HepG2 (cell line): ENCODE measurements around the gene IER2. TPM values are rescaled to one million over a fixed set of nuclear protein-coding genes. Genes with fewer than 3 reads are reported as not detected.

Experiments
- CAMTA2 ChIP-seq: sonication (generic); formaldehyde crosslinking; IDR thresholded peaks from 2 replicates; pipeline ENCODE4 v1.4.0; 2020; ENCODE audit warnings: mild to moderate bottlenecking, missing genetic modification reagents, borderline replicate concordance
- CBFB ChIP-seq: sonication (generic); formaldehyde crosslinking; IDR thresholded peaks from 2 replicates; pipeline ENCODE4 v1.4.0; 2020; ENCODE audit warnings: missing genetic modification reagents
- CBX2 ChIP-seq, 2 experiments: fragments of 200-600 bp in 1 of 2; sonication (generic); formaldehyde crosslinking in 1 of 2; IDR thresholded peaks; 2 replicates each; pipeline versions ENCODE4 v1.7.0 to v1.8.1; 2018 to 2022; ENCODE audit warnings: low read depth in 2 of 2, low read length in 1 of 2, mild to moderate bottlenecking in 1 of 2, missing genetic modification reagents in 1 of 2
- ESRRA ChIP-seq: sonication (generic); formaldehyde crosslinking; IDR thresholded peaks from 2 replicates; pipeline ENCODE4 v1.5.1; 2020; ENCODE audit warnings: mild to moderate bottlenecking, low read depth, missing genetic modification reagents
- HDAC2 ChIP-seq: sonication (generic); formaldehyde crosslinking; IDR thresholded peaks from 2 replicates; pipeline ENCODE4 v1.4.0; 2020; ENCODE audit warnings: missing genetic modification reagents
- HHEX ChIP-seq: IDR thresholded peaks from 2 replicates; pipeline ENCODE4 v1.6.1; 2016; ENCODE audit warnings: control low read depth
- JARID2 ChIP-seq: sonication (generic); formaldehyde crosslinking; IDR thresholded peaks from 2 replicates; pipeline ENCODE4 v1.8.1; 2023; ENCODE audit warnings: missing genetic modification reagents, inconsistent platforms; ENCODE audit not compliant: insufficient replicate concordance
- MZF1 ChIP-seq: sonication (generic); formaldehyde crosslinking; IDR thresholded peaks from 2 replicates; pipeline ENCODE4 v1.8.1; 2023; ENCODE audit warnings: mild to moderate bottlenecking, missing genetic modification reagents, borderline replicate concordance
- NR2C2 ChIP-seq: sonication (generic); formaldehyde crosslinking; IDR thresholded peaks from 2 replicates; pipeline ENCODE4 v1.4.0; 2020; ENCODE audit warnings: missing genetic modification reagents, mild to moderate bottlenecking, moderate library complexity, borderline replicate concordance
- NR2F6 ChIP-seq, 2 experiments: IDR thresholded peaks; 2 replicates each; pipeline ENCODE4 v1.6.1; 2016; ENCODE audit warnings: antibody characterized with exemption in 1 of 2, mild to moderate bottlenecking in 1 of 2
- PHF21A ChIP-seq: sonication (generic); formaldehyde crosslinking; IDR thresholded peaks from 2 replicates; pipeline ENCODE4 v1.5.0; 2020; ENCODE audit warnings: mild to moderate bottlenecking, missing genetic modification reagents
- RFXANK ChIP-seq: IDR thresholded peaks from 2 replicates; pipeline ENCODE4 v1.6.1; 2016
- TCF7 ChIP-seq: sonication (generic); IDR thresholded peaks from 2 replicates; pipeline ENCODE4 v1.6.1; 2016; ENCODE audit warnings: antibody characterized with exemption, low read depth
- ZNF205 ChIP-seq: IDR thresholded peaks from 2 replicates; pipeline ENCODE4 v1.6.1; 2018; ENCODE audit warnings: missing biosample characterization, missing genetic modification reagents
- ZNF451 ChIP-seq: sonication (generic); formaldehyde crosslinking; IDR thresholded peaks from 2 replicates; pipeline ENCODE4 v1.5.0; 2020; ENCODE audit warnings: mild to moderate bottlenecking, missing genetic modification reagents
- ZNF616 ChIP-seq: sonication (generic); formaldehyde crosslinking; IDR thresholded peaks from 2 replicates; pipeline ENCODE4 v1.5.0; 2020; ENCODE audit warnings: low read depth, mild to moderate bottlenecking, missing genetic modification reagents
- ZNF780A ChIP-seq: sonication (generic); formaldehyde crosslinking; IDR thresholded peaks from 2 replicates; pipeline ENCODE4 v1.8.0; 2022; ENCODE audit warnings: mild to moderate bottlenecking, missing genetic modification reagents, moderate library complexity
- ZNF792 ChIP-seq: IDR thresholded peaks from 2 replicates; pipeline ENCODE4 v1.6.1; 2016
- polyA plus RNA-seq, 8 experiments: library from polyadenylated mRNA; depleted of rRNA in 3 of 8; stranded (reverse) in 7 of 8; unstranded in 1 of 8; fragments of >200 nt; fragmentation: Illumina TruSeq in 4 of 8; extraction: Trizol in 4 of 8; gene quantifications; 2 replicates each; pipeline versions ENCODE4 v1.2.1 to v1.2.3, GENCODE V29; 2011 to 2016; ENCODE audit warnings: low read depth in 4 of 8, missing spikeins in 1 of 8, mixed read lengths in 1 of 8; ENCODE audit not compliant: insufficient read depth in 1 of 8
- total RNA-seq, 5 experiments: library from RNA; depleted of rRNA; stranded (reverse); fragments of >200 nt; fragmentation: Illumina TruSeq; extraction: Trizol; gene quantifications; 2 replicates each; pipeline ENCODE4 v1.2.3, GENCODE V29; 2016; ENCODE audit warnings: low read depth in 1 of 5
- TF ChIP-seq, protein P1 (sequence below): sonication (generic); formaldehyde crosslinking; IDR thresholded peaks from 2 replicates; pipeline ENCODE4 v1.4.0; 2020; ENCODE audit warnings: missing genetic modification reagents
- TF ChIP-seq, protein P2 (sequence below): sonication (generic); formaldehyde crosslinking; IDR thresholded peaks from 2 replicates; pipeline ENCODE4 v1.4.0; 2020; ENCODE audit warnings: mild to moderate bottlenecking, missing genetic modification reagents
- TF ChIP-seq, protein P3 (sequence below): sonication (generic); formaldehyde crosslinking; IDR thresholded peaks from 2 replicates; pipeline ENCODE4 v1.4.0; 2020; ENCODE audit warnings: mild to moderate bottlenecking, missing genetic modification reagents
- TF ChIP-seq, protein P4 (sequence below): sonication (generic); formaldehyde crosslinking; IDR thresholded peaks from 2 replicates; pipeline ENCODE4 v1.4.0; 2020; ENCODE audit warnings: mild to moderate bottlenecking, low read depth, missing genetic modification reagents

The IER2 gene
- total and polyA plus RNA-seq, 2 of the 13 experiments (the other 11 are each of a cell fraction or from before 2014, with no cell fraction given): 10.1 to 14.3 TPM

DNA sequence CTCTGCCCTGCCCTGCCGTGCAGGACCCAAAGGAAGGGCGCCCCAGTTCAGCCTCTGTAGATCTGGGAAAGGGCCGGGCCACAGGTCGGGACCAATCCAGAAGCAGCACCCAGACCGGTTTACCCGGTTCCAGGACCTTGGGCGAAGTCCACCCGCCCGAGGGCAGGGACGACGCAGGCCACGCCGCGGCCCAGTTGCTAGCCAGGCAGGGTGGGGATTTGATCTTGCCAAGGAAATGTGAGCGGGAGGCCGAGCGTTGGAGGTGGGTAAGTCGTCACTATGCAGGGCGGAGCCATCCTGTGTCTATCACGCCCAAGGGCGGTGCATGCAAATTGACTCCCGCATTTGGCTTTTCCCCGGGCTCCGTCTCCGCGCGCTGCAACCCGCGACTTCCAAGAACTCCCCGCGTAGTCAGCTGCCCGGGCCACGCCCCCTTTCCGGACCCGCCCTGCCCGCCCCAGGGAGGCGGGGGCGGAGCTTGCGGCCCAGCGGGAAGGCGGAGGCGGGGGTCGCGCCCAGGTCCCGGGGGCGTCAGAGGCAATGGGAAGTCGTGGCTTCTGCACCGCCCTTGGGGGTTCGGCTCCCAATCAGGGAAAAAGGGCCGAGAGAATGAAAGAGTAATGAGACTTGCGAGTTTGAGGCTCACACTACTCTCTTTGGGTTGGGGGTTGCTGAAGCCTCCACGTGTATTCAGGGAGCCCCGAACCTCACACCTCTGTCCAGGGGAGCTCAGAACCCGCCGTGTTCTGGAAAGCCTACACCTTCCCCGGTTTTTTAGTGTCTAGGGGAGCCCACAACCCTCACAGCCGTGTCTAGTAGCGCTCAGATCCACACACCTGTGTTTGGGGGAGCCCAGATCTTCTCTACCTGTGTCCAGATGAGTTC is 12.8 kb downstream of the IER2 start (continued):
- TF ChIP-seq, protein P1, sequence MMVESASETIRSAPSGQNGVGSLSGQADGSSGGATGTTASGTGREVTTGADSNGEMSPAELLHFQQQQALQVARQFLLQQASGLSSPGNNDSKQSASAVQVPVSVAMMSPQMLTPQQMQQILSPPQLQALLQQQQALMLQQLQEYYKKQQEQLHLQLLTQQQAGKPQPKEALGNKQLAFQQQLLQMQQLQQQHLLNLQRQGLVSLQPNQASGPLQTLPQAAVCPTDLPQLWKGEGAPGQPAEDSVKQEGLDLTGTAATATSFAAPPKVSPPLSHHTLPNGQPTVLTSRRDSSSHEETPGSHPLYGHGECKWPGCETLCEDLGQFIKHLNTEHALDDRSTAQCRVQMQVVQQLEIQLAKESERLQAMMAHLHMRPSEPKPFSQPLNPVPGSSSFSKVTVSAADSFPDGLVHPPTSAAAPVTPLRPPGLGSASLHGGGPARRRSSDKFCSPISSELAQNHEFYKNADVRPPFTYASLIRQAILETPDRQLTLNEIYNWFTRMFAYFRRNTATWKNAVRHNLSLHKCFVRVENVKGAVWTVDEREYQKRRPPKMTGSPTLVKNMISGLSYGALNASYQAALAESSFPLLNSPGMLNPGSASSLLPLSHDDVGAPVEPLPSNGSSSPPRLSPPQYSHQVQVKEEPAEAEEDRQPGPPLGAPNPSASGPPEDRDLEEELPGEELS (CRISPR knock-in tag): peak; percentile 81
- TF ChIP-seq HHEX (CRISPR knock-in tag) (no peak), ZNF616 (no peak), JARID2 (CRISPR knock-in tag) (peak; percentile 75), ESRRA (CRISPR knock-in tag) (peak; percentile 93), ZNF780A (no peak), TCF7 (no peak), NR2C2 (CRISPR knock-in tag) (peak; percentile 76), CBFB (CRISPR knock-in tag) (peak; percentile 38; the same call in 1 of the 2 replicates), CAMTA2 (CRISPR knock-in tag) (no peak), HDAC2 (CRISPR knock-in tag) (peak; percentile 83), CBX2 (IDR thresholded peaks at IDR 0.05; ENCODE audit: low read depth, low read length) (no peak), CBX2 (CRISPR knock-in tag; IDR thresholded peaks at IDR 0.05; ENCODE audit: low read depth) (no peak), ZNF792 (CRISPR knock-in tag) (peak; percentile 61; the same call in 1 of the 2 replicates), PHF21A (CRISPR knock-in tag) (peak; percentile 93), MZF1 (CRISPR knock-in tag) (no peak; the same call in 1 of the 2 replicates), RFXANK (CRISPR knock-in tag) (no peak), ZNF451 (CRISPR knock-in tag) (no peak), ZNF205 (CRISPR knock-in tag) (0 out of 2 replicates have a peak, but pooled peaks have one; percentile 43), NR2F6 (IDR thresholded peaks at IDR 0.05) (0 out of 2 replicates have a peak, but pooled peaks have one; percentile 10), NR2F6 (CRISPR knock-in tag; IDR thresholded peaks at IDR 0.05) (peak; percentile 63)
- TF ChIP-seq, protein P2, sequence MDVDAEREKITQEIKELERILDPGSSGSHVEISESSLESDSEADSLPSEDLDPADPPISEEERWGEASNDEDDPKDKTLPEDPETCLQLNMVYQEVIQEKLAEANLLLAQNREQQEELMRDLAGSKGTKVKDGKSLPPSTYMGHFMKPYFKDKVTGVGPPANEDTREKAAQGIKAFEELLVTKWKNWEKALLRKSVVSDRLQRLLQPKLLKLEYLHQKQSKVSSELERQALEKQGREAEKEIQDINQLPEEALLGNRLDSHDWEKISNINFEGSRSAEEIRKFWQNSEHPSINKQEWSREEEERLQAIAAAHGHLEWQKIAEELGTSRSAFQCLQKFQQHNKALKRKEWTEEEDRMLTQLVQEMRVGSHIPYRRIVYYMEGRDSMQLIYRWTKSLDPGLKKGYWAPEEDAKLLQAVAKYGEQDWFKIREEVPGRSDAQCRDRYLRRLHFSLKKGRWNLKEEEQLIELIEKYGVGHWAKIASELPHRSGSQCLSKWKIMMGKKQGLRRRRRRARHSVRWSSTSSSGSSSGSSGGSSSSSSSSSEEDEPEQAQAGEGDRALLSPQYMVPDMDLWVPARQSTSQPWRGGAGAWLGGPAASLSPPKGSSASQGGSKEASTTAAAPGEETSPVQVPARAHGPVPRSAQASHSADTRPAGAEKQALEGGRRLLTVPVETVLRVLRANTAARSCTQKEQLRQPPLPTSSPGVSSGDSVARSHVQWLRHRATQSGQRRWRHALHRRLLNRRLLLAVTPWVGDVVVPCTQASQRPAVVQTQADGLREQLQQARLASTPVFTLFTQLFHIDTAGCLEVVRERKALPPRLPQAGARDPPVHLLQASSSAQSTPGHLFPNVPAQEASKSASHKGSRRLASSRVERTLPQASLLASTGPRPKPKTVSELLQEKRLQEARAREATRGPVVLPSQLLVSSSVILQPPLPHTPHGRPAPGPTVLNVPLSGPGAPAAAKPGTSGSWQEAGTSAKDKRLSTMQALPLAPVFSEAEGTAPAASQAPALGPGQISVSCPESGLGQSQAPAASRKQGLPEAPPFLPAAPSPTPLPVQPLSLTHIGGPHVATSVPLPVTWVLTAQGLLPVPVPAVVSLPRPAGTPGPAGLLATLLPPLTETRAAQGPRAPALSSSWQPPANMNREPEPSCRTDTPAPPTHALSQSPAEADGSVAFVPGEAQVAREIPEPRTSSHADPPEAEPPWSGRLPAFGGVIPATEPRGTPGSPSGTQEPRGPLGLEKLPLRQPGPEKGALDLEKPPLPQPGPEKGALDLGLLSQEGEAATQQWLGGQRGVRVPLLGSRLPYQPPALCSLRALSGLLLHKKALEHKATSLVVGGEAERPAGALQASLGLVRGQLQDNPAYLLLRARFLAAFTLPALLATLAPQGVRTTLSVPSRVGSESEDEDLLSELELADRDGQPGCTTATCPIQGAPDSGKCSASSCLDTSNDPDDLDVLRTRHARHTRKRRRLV (CRISPR knock-in tag): peak; percentile 92
- TF ChIP-seq, protein P3, sequence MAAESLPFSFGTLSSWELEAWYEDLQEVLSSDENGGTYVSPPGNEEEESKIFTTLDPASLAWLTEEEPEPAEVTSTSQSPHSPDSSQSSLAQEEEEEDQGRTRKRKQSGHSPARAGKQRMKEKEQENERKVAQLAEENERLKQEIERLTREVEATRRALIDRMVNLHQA: peak; percentile 59; the same call in 1 of the 2 replicates
- TF ChIP-seq, protein P4, sequence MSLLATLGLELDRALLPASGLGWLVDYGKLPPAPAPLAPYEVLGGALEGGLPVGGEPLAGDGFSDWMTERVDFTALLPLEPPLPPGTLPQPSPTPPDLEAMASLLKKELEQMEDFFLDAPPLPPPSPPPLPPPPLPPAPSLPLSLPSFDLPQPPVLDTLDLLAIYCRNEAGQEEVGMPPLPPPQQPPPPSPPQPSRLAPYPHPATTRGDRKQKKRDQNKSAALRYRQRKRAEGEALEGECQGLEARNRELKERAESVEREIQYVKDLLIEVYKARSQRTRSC (CRISPR knock-in tag): no peak
